Measurements from ENCODE around the gene IPO13.

DNA sequence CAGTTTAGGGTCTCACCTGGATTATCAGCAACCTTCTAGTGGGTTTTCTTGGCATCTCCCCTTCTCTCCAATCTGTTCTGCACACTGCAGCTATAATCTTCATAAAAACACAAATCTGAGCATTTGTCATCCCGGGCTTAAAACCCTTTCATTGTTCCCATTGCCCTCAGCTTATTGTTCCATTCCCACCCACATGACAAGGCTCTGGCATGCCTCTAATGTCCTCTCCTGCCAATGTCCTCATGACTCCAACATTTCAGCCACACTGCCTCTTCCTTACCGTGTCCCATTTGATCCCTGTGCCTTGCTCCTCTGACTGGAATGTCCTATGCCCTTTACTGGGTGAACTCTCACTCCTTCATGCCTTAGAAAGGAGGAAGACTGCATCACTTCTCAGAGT, 15.6 kb downstream of the IPO13 start:
- TF ChIP-seq EZH2phosphoT487 (conservative IDR thresholded peaks at IDR 0.05; ENCODE audit: low read length) (no peak), CTCF (IDR thresholded peaks at IDR 0.05; ENCODE audit: insufficient read depth, low read length, poor library complexity, severe bottlenecking) (no peak)

All from SU-DHL-6 (cell line).